Measurements from ENCODE around the gene AGMO. TPM values are rescaled to one million over a fixed set of nuclear protein-coding genes. Genes with fewer than 3 reads are reported as not detected.

AGMO gene
- total and polyA plus RNA-seq, 10 of the 15 experiments (the other 5 are each of a cell fraction or from before 2014, with no cell fraction given): 0.11 to 0.29 TPM; not detected in 8

DNA sequence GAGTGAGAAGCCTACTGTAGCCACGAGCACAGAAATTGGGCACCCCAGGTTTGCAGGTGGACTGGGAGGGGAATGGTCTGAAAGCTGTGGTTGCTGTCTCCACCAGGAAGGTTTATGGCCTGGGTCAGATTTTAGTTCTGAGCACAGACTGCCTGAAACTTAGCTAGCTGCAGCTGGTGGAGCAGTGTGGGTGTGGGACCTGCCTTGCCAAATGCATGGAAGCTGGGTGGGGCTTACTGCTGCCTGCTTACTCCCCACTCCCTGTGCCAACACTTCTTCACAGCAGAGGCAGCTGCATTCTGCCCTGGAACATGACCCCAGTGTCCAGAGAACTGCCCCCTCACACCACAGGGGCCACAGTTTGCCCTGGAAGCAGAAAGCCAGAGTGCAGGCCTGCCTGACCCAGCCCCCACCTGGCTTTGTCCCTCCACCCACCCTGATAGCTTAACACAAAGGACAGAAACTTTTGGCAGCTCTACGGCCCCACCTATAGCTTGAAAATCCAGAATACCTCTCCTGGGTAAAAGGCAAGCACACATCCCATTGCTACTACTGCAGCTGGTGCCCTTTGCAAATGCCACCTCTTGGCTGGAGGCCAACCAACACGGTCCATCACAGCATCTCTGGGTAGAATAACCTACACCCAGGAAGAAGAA, 281.6 kb downstream of the AGMO start:
- intact Hi-C loops (cut with micrococcal nuclease; ENCODE audit: unreplicated experiment): no loop called here
- Histone ChIP-seq H3K4me1 (ENCODE audit: control insufficient read depth, insufficient read depth, low read length) (no peaks in the 10 kb centered on the region), H3K27ac (ENCODE audit: control insufficient read depth, insufficient read depth) (no peak overlapping the region), H4K20me1 (ENCODE audit: control insufficient read depth, insufficient read depth) (no peaks in the 10 kb centered on the region), H3K4me2 (ENCODE audit: control insufficient read depth, insufficient read depth) (no peak overlapping the region), H3K36me3 (ENCODE audit: control insufficient read depth in 2 of 2, insufficient read depth in 2 of 2, low read length in 1 of 2) (no peaks in the 10 kb centered on the region), H3K9ac (ENCODE audit: control insufficient read depth, insufficient read depth, low read length) (no peak overlapping the region), H3K27me3 (replicated peaks in 1 of 2; ENCODE audit: control insufficient read depth in 2 of 2, insufficient read depth in 2 of 2, low read length in 1 of 2) (no peaks in the 10 kb centered on the region), H3K79me2 (ENCODE audit: control insufficient read depth, insufficient read depth, low read length) (no peaks in the 10 kb centered on the region), H3K4me3 (no peak overlapping the region), H2AFZ (ENCODE audit: control insufficient read depth, low read depth, low read length) (no peak overlapping the region), H3K9me3 (replicated peaks; ENCODE audit: control insufficient read depth, insufficient read depth, low read length) (no peaks in the 10 kb centered on the region)
- TF ChIP-seq ZZZ3 (IDR thresholded peaks at IDR 0.05; ENCODE audit: control insufficient read depth, insufficient read length, low read depth) (no peak), BMI1 (IDR thresholded peaks at IDR 0.05; ENCODE audit: borderline replicate concordance) (no peak), POLR2AphosphoS5 (IDR thresholded peaks at IDR 0.05; ENCODE audit: low read length) (no peak), CEBPB (IDR thresholded peaks at IDR 0.05; ENCODE audit: borderline replicate concordance in 1 of 2, low read depth in 2 of 2, low read length in 2 of 2) (no peak), SMC3 (IDR thresholded peaks at IDR 0.05; ENCODE audit: borderline replicate concordance, low read length) (no peak), SMAD5 (IDR thresholded peaks at IDR 0.05; ENCODE audit: low read depth) (no peak), ATF7 (IDR thresholded peaks at IDR 0.05; ENCODE audit: low read depth) (no peak), ZNF217 (IDR thresholded peaks at IDR 0.05) (no peak), YY1 (IDR thresholded peaks at IDR 0.05; ENCODE audit: low read depth, low read length) (no peak)
- ATAC-seq (no peak), DNase-seq (ENCODE audit: low read depth, low spot score) (no peak), FAIRE-seq (no peak)
- ChIA-PET POLR2A (no interaction called here), RAD21 (ENCODE audit: unreplicated experiment) (no interaction called here), SMC1A (ENCODE audit: uncharacterized antibody, unreplicated experiment) (no interaction called here), CTCF (no interaction called here)
- in situ Hi-C loops (cut with MboI): no loop called here
- no TSS peak for BruUV-seq (replicated peaks)
- 7% methylated on average over 3 of the region's 3 CpGs for WGBS (ENCODE audit: insufficient coverage, insufficient replicate concordance, low lambda C conversion rate, missing lambda C conversion rate)

GRCh38 chr7:15279640-15280039, 282.2 kb downstream of the AGMO start:
- H3K27ac ChIP-seq (ENCODE audit: control insufficient read depth, insufficient read depth): no peak overlapping the region
- no peaks in the 10 kb centered on the region for H3K36me3 ChIP-seq (ENCODE audit: control insufficient read depth in 2 of 2, insufficient read depth in 2 of 2, low read length in 1 of 2)
- H3K4me2 ChIP-seq (ENCODE audit: control insufficient read depth, insufficient read depth): no peak overlapping the region
- ChIA-PET CTCF (no interaction called here), POLR2A (no interaction called here), SMC1A (ENCODE audit: uncharacterized antibody, unreplicated experiment) (no interaction called here), RAD21 (ENCODE audit: unreplicated experiment) (no interaction called here)
- no peaks in the 10 kb centered on the region for H3K9me3 ChIP-seq (replicated peaks; ENCODE audit: control insufficient read depth, insufficient read depth, low read length)
- no peaks in the 10 kb centered on the region for H3K79me2 ChIP-seq (ENCODE audit: control insufficient read depth, insufficient read depth, low read length)
- WGBS (ENCODE audit: insufficient coverage, insufficient replicate concordance, low lambda C conversion rate, missing lambda C conversion rate): 0% methylated on average over 1 of the region's 1 CpG
- no peak for DNase-seq (ENCODE audit: low read depth, low spot score)
- no peak overlapping the region for H3K9ac ChIP-seq (ENCODE audit: control insufficient read depth, insufficient read depth, low read length)
- no peak for FAIRE-seq
- no peak overlapping the region for H3K4me3 ChIP-seq
- no TSS peak for BruUV-seq (replicated peaks)
- no peak for ATAC-seq
- H4K20me1 ChIP-seq (ENCODE audit: control insufficient read depth, insufficient read depth): no peaks in the 10 kb centered on the region
- in situ Hi-C loops (cut with MboI): no loop called here
- no peak overlapping the region for H2AFZ ChIP-seq (ENCODE audit: control insufficient read depth, low read depth, low read length)
- H3K27me3 ChIP-seq (replicated peaks in 1 of 2; ENCODE audit: control insufficient read depth in 2 of 2, insufficient read depth in 2 of 2, low read length in 1 of 2): no peaks in the 10 kb centered on the region
- intact Hi-C loops (cut with micrococcal nuclease; ENCODE audit: unreplicated experiment): no loop called here
- no peaks in the 10 kb centered on the region for H3K4me1 ChIP-seq (ENCODE audit: control insufficient read depth, insufficient read depth, low read length)
- TF ChIP-seq POU2F2 (IDR thresholded peaks at IDR 0.05; ENCODE audit: borderline replicate concordance, low read depth, low read length): no peak
- TF ChIP-seq MYC (IDR thresholded peaks at IDR 0.05; ENCODE audit: insufficient read depth, insufficient read length, insufficient replicate concordance, low read length, severe bottlenecking): no peak
- TF ChIP-seq, protein P1, sequence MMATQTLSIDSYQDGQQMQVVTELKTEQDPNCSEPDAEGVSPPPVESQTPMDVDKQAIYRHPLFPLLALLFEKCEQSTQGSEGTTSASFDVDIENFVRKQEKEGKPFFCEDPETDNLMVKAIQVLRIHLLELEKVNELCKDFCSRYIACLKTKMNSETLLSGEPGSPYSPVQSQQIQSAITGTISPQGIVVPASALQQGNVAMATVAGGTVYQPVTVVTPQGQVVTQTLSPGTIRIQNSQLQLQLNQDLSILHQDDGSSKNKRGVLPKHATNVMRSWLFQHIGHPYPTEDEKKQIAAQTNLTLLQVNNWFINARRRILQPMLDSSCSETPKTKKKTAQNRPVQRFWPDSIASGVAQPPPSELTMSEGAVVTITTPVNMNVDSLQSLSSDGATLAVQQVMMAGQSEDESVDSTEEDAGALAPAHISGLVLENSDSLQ (IDR thresholded peaks at IDR 0.05): no peak
- TF ChIP-seq MEF2A (IDR thresholded peaks at IDR 0.05; ENCODE audit: insufficient read depth, low read depth, low read length): no peak
- no peak for TF ChIP-seq GATAD2B (conservative IDR thresholded peaks at IDR 0.05; ENCODE audit: low read depth)
- no peak for TF ChIP-seq ZNF217 (IDR thresholded peaks at IDR 0.05)
- TF ChIP-seq EP300 (IDR thresholded peaks at IDR 0.05; ENCODE audit: borderline replicate concordance in 1 of 2, control insufficient read depth in 1 of 2, low read depth in 2 of 2, low read length in 2 of 2): no peak
- no peak for TF ChIP-seq ZNF24 (IDR thresholded peaks at IDR 0.05)
- no peak for TF ChIP-seq BRCA1 (IDR thresholded peaks at IDR 0.05; ENCODE audit: low read depth, low read length)
- TF ChIP-seq KAT2A (conservative IDR thresholded peaks at IDR 0.05; ENCODE audit: control insufficient read depth, low read depth, low read length): no peak
- no peak for TF ChIP-seq ATF7 (IDR thresholded peaks at IDR 0.05; ENCODE audit: low read depth)
- TF ChIP-seq CBX5 (IDR thresholded peaks at IDR 0.05; ENCODE audit: low read depth): no peak

All from GM12878 (cell line).